ENCODE measurements around the gene VIM. TPM values are rescaled to one million over a fixed set of nuclear protein-coding genes. Genes with fewer than 3 reads are reported as not detected.

Gene VIM
- 61.2 and 307 TPM in 2 replicates for total RNA-seq

DNA sequence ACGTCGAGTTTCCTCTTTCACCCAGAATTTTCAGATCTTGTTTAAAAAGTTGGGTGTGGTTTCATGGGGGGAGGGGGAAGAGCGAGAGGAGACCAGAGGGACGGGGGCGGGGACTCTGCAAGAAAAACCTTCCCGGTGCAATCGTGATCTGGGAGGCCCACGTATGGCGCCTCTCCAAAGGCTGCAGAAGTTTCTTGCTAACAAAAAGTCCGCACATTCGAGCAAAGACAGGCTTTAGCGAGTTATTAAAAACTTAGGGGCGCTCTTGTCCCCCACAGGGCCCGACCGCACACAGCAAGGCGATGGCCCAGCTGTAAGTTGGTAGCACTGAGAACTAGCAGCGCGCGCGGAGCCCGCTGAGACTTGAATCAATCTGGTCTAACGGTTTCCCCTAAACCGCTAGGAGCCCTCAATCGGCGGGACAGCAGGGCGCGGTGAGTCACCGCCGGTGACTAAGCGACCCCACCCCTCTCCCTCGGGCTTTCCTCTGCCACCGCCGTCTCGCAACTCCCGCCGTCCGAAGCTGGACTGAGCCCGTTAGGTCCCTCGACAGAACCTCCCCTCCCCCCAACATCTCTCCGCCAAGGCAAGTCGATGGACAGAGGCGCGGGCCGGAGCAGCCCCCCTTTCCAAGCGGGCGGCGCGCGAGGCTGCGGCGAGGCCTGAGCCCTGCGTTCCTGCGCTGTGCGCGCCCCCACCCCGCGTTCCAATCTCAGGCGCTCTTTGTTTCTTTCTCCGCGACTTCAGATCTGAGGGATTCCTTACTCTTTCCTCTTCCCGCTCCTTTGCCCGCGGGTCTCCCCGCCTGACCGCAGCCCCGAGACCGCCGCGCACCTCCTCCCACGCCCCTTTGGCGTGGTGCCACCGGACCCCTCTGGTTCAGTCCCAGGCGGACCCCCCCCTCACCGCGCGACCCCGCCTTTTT, at the start of gene VIM:
TSS of gene VIM (plus strand) at position 151 of the 925 bp plus-strand sequence. CDS start 1,182 bp downstream, outside the sequence.

GRCh38 chr10:17200912-17201793, 26.9 kb upstream of the VIM start, which contains the start of gene TRDMT1:
Gene TRDMT1, minus strand, starts transcription at chr10:17201672. Its CDS starts 38 bp downstream, at chr10:17201634.

Other genes starting within 250 kb of the VIM start
- under 0.01 and 0.71 TPM in 2 replicates for gene CUBN, start 98.4 kb upstream of the VIM start, total RNA-seq
- gene TRDMT1, start 26.6 kb upstream of the VIM start, total RNA-seq: 1.7 and 3.0 TPM in 2 replicates
- gene ST8SIA6, start 226.4 kb downstream of the VIM start, total RNA-seq: 0.85 and 1.4 TPM in 2 replicates